Limb (tissue), 2 donors: ENCODE results near the gene ALOX5.

ENCODE experiments used
- DNase-seq, 2 donors: peaks; one replicate each; pipeline ENCODE4 v3.0.0-alpha.2; 2016; ENCODE audit errors: extremely low spot score in 2 of 2

Gene ALOX5

GRCh38 chr10:45424668-45425404 is 50.8 kb downstream of the ALOX5 start:
- no peak for DNase-seq

GRCh38 chr10:45425621-45426563 is 51.9 kb downstream of the ALOX5 start:
- DNase-seq, result no peak

GRCh38 chr10:45427262-45427969 is 53.4 kb downstream of the ALOX5 start:
- no peak for DNase-seq

- no peak for DNase-seq
These were observed 54.0 kb downstream of the ALOX5 start for GRCh38 chr10:45427970-45428366.

GRCh38 chr10:45428611-45429510 is 54.8 kb downstream of the ALOX5 start:
- no peak for DNase-seq

GRCh38 chr10:45429790-45430189 is 55.8 kb downstream of the ALOX5 start:
- DNase-seq, result no peak

GRCh38 chr10:45432113-45432512 is 58.1 kb downstream of the ALOX5 start:
- DNase-seq, result no peak

GRCh38 chr10:45432700-45433472 is 58.9 kb downstream of the ALOX5 start:
- DNase-seq, result no peak

GRCh38 chr10:45433716-45434469 is 59.9 kb downstream of the ALOX5 start:
- peak in 1 of 2 donors; percentile 16 for DNase-seq

- no peak for DNase-seq
These were observed 63.8 kb downstream of the ALOX5 start for GRCh38 chr10:45437587-45438465.

- no peak for DNase-seq
These were observed 64.6 kb downstream of the ALOX5 start for GRCh38 chr10:45438466-45439090.

GRCh38 chr10:45439365-45439764 is 65.3 kb downstream of the ALOX5 start:
- no peak for DNase-seq

GRCh38 chr10:45439873-45440272 is 65.9 kb downstream of the ALOX5 start:
- DNase-seq, result no peak

GRCh38 chr10:45440511-45441062 is 66.6 kb downstream of the ALOX5 start:
- no peak for DNase-seq

GRCh38 chr10:45441239-45442190 is 67.5 kb downstream of the ALOX5 start:
- DNase-seq, result peak in 1 of 2 donors; percentile 19

- DNase-seq, result peak in 1 of 2 donors; percentile 17
These were observed 68.2 kb downstream of the ALOX5 start for GRCh38 chr10:45442251-45442650.
